IPS-18c (cell line): ENCODE data around the gene FAR1.

Experiments
- H3K4me3 ChIP-seq: 2 replicates; pipeline ENCODE4 v1.7.0; 2013; ENCODE audit warnings: low read depth, mild to moderate bottlenecking, low read length, moderate library complexity; ENCODE audit not compliant: insufficient read depth
- H3K9me3 ChIP-seq: one replicate; pipeline ENCODE4 v1.6.1; 2013; ENCODE audit warnings: mild to moderate bottlenecking, low read length, moderate library complexity; ENCODE audit not compliant: control insufficient read depth, insufficient read depth

The FAR1 gene

DNA sequence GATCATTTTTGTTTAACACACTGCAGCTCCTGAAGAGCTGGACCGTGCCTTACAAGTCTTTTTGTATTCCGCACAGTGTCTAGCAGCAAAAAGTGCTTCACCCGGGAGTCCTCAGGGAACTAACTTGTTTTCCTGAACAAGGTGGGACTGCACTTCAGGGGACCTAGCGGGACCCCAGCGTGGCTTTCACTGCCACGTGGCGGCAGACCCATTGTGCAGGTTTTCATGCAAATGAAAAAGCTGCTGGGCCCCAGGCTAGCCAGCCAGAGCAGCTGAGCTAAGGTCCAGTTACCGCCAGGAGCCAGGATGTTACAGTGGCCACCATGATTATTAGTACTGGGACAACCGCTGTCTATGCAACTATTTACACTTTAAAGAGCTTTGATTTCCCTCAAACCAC lies 90.6 kb downstream of the FAR1 start:
- Histone ChIP-seq H3K9me3 (no peaks in the 10 kb centered on the region), H3K4me3 (no peak overlapping the region)

DNA sequence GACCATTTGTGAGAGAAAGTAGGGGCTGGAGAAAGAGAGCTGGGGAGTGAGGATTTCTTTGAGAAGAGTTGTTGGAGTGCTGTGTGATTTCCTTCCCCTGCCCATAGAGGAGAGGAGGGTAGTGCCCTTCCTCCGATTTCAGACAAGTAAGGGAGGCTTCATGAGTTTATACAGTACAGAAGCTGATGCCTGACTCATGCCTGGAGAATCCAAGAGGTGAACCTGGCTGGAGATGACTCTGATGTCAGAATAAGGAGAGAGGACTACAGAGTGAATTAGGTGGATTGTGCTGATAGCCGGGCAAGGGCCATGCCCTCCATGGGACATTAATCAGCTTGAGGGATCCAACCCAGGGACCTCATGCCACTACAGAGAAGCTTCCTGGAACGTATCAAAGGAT lies 91.6 kb downstream of the FAR1 start:
- Histone ChIP-seq H3K9me3 (no peaks in the 10 kb centered on the region), H3K4me3 (no peak overlapping the region)

DNA sequence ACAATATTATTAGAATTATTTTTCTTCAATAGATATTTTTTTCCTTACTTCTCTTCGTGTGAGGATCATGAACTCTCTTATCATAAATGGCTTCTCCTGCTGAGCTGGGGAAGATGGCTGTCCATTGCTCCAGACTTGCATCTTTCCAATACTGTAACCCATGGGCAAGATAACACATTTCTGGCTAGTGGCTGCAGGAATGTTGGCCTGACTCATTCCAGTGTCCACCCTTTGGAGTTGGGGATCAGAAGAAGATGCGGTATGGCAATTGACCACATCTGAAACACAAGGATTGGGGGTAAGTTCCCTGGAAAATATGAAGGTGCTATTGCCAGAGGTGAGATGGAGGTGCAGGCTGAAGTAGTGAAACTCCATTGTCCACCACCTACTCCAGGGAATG lies 92.8 kb downstream of the FAR1 start:
- no peaks in the 10 kb centered on the region for H3K9me3 ChIP-seq
- no peak overlapping the region for H3K4me3 ChIP-seq

DNA sequence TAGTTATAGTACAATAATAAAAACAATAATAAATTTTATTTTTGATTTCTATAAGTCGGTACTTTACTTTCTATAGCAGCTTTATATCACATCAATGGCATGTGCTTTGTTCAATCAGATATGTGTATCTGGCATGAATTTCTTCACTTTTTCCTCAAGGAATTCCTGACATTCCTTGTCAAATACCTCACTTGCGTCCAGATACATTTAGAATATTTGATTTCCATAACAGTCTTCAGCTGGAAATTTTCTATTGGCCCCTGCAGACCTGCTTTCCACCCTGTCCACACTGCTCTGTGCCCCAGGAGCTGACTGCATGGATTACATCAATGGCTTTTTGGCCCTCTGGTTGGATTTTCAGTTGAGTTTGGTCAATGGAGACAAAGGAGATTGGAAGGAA lies 93.2 kb downstream of the FAR1 start:
- Histone ChIP-seq H3K9me3 (no peaks in the 10 kb centered on the region), H3K4me3 (no peak overlapping the region)

DNA sequence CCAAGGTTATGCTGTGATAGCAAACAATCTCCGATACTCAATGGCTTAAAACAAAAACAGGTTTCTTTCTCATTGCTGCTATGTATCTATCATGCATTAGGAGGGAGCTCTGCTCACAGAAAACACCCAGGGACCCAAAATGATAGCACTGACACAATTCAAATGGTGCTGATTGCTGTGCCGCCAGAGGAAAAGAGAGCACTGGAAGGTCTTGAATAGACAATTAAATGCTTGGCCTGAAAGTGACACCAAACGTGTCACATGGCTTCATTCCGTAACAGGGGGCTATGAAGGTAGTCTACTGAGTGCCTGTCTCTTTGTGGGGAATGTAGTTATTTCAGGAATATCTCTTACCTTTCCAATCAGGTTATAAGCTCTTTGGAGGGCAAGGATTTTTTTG lies 94.2 kb downstream of the FAR1 start:
- H3K9me3 ChIP-seq, result no peaks in the 10 kb centered on the region
- H3K4me3 ChIP-seq, result no peak overlapping the region

DNA sequence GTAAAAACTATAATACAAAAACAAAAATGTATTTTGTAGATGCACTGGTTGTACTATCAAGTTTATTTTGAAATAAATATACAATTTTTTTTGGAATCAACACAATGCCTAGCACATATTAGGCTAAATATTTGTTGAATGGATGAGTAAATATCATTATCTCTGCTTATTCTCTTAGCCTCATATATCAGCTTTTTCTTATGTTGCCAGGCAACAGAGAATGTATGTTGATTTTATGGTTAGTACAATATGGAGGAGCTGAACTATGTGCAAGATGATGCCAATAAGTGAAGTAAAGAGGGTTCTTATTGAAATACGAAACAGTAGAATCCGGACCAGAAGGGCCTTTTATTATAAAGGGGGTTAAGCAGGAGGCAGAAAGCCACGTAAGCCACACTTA lies 94.9 kb downstream of the FAR1 start:
- Histone ChIP-seq H3K4me3 (no peak overlapping the region), H3K9me3 (no peaks in the 10 kb centered on the region)

DNA sequence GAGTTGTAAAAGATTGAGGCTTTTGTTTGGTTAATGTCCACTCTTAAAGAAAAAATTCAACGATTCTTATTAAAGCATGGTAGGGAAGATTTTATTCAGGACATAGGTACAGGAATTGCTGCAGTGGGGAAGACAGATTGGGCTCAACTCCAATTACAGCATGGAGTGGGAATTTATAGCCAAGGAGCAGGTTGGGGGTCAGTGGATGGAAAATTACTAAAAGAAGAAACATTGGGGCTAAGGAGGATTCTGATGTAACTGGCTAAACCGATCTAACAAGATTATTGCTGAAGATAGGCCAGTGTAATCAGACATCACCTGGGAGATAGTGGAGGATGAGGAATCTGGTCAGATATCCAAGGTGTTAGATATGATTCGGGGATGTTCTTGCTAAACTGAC lies 97.4 kb downstream of the FAR1 start:
- H3K4me3 ChIP-seq, result no peak overlapping the region
- no peaks in the 10 kb centered on the region for H3K9me3 ChIP-seq

DNA sequence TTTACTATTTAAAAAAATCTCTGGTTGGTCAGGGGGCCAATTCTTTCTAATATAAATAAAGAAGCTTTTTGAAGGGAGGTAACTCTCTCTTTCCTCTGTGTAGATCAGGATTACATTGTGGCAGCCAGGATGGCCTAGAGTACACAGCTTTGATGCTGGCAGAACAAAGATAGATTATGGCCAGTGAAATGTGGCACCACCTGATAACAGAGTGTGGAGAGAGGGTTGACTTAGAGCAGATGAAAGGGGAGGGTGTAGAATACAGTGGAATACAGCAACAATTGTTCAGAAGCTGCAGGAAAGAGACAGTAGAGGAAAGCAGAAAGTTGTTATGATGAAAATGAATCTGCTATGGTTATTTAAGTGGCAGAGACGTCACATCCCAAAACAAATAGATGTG lies 99.0 kb downstream of the FAR1 start:
- Histone ChIP-seq H3K4me3 (no peak overlapping the region), H3K9me3 (no peaks in the 10 kb centered on the region)

DNA sequence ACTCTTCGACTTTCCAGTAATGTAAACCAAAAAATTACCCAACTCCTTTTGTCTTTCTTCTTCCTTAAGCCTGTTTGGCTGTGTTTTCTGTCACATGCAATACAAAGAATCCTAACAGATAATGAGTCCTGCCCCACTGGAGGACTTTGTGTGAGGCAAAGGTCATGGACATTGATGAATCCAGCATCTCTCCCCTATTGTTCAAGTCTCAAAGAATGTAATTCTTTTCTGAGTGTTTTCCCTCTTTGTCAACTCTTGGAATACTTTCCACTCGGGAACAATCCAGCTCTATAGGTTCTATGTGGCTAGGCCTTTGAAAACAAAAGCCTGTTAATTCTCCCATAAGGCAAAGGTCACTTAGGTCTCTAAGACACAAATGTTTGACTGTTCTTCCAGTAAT lies 100.7 kb downstream of the FAR1 start:
- Histone ChIP-seq H3K9me3 (no peaks in the 10 kb centered on the region), H3K4me3 (no peak overlapping the region)

DNA sequence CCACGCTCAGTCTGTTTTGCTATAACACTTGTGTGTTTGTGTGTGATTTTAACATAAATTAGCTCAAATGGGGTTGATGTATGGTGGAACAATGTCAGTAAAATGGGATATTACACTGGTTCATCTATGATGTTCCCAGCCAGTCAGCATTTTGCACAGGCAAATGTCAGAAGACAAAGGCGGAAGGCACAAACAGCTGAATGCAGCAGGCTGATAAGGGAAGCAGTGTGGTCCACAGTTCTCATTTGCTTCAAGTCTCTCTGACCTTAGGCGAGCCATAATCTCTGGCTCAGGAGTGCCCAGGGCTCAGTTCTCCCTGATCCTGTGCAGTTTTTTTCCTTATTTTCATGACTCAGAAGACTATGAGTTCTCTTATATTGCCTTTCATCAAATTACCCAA lies 102.7 kb downstream of the FAR1 start:
- no peak overlapping the region for H3K4me3 ChIP-seq
- no peaks in the 10 kb centered on the region for H3K9me3 ChIP-seq

DNA sequence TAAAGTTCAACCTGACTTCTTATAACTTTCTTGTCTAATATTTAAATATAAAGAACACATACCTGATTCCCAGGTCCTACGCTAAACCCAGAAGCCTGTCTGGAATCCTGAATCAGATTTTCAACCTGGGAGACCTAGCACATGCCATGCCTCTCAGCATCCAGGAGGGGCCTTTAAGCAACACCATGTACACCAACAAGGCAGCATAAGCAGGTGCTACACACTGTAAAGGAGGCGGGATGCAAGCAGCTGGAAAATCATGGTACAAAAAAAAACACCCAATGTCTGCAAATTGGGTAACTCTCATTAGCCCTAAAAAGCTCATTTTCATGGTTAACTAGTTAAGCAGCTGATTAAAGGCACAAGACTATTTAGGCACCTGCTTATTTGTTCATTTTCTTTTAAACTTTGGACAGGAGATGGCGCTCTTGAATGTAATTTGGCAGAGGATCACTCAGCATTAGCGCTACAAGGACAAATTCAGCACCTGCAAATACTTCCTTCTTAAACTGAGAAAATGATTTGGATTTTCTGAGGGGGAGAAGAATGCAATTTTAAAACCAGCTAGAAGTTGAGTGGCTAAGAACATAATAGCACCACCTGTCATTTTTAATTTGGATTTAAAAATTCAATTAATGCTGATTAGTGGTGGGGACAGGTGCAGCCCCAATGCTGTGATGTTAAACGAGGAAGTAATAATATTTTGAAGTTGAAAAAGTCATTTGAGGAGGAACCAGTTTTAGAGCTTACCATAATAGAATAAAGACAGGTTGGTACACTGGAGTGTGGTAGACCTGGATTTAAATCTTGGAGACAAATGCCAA lies 104.0 kb downstream of the FAR1 start:
- Histone ChIP-seq H3K4me3 (no peak overlapping the region), H3K9me3 (no peaks in the 10 kb centered on the region)

DNA sequence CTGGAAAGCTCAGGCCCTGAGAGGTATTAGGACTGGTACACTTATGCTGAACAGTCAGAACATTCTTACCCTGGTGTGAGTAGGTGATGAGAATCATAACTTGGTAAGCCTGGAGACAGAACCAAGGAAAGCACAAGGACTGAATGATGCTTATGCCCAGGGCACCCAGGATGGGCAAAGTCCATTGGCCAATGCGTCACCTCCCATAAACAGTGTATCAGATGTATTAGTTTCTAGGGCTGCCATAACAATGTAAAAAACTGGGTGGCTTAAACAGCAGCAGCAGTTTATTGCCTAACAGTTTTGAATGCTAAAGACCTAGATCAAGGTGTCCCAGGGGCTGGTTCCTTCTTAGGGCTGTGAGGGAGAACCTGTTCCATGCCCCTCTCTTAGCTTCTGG lies 107.0 kb downstream of the FAR1 start:
- Histone ChIP-seq H3K4me3 (no peak overlapping the region), H3K9me3 (no peaks in the 10 kb centered on the region)

DNA sequence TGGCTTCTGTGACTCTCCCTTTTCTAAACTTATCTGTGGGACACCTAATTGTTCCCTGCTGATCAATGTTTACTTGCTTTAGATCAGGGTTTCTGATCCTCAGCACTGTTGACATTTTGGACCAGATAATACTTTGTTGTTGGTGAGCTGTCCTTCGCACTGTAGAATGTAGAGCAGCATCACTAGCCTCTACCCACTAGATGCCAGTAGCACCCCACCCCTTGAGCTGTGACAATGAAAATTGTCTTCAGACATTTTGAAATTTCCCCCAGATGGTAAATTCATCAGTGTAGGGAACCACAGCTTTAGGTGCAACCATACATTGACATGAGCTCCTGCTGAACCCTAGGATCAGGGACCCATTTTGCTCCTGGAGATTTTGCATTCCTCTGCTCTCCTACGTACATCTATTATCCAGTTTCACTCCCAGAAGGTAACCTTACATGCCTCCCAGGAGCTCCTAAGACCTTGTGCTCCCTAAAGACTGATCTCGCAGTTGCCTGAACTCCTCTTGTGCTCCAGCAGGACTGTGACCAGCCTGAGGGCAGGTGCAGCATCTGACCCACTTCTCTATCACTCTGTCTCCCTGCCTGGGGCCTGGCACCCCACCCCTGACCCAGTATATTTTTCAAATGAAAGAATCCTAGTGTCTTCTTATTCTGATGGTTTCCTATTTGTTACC lies 107.8 kb downstream of the FAR1 start:
- Histone ChIP-seq H3K4me3 (no peak overlapping the region), H3K9me3 (no peaks in the 10 kb centered on the region)

DNA sequence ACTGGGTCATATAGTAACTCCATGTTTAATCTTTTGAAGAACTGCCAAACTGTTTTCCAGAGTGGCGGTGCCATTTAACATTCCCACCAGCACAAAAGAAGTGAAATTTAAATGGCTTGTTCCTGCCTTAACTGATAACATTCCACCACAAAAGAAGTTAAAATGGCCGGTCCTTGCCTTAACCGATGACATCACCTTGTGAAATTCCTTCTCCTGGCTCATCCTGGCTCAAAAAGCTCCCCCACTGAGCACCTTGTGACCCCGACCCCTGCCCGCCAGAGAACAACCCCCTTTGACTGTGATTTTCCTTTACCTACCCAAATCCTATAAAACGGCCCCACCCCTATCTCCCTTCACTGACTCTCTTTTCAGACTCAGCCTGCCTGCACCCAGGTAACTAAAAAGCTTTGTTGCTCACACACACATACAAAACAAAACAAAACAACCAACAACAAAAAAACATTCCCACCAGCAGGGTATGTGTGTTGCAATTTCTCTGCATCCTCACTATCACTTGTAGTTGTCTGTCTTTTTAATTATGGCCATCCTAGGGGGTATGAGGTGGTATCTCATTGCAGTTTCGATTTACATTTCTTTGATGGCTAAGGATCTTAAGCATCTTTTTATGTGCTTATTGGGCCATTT lies 109.0 kb downstream of the FAR1 start:
- no peak overlapping the region for H3K4me3 ChIP-seq

DNA sequence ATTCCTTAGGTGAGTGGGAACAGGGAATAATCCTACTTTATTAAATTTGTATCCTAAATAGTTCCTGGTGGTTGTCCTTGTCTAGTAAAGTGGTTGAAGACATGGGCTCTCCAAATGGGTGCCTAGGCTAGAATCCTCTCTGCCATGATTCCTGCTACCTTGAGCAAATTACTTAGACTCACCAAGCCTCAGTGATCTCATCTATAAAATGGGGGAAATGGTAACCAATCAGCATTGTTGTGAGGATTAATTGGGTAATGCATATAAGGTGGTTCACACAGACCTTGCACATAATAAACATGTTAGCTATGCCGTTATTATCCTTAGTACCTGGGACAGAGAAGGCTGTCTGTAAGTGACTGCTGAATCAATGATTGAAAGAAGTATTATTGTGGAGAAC lies 109.9 kb downstream of the FAR1 start:
- Histone ChIP-seq H3K9me3 (no peaks in the 10 kb centered on the region), H3K4me3 (no peak overlapping the region)

More for the DNA sequence above, 109.0 kb downstream of the FAR1 start:
- no peaks in the 10 kb centered on the region for H3K9me3 ChIP-seq

DNA sequence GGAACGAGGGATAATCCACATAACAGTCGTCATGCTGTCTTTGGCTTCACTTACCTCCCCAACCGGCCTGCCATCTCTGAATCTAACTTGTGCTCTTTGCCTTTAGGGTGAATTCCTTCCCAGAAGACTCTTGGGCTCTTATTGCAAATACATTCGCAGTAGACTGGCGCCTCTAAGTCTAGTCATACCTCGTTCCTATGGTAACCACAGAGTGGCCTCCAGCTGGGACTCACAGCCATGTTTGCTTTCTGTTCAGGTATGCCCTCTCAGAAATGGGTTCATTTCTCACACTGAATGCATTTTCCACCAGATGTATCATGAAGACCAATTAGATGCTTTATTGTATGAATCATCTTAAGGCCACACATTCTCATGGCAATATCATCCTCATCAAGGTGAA lies 112.7 kb downstream of the FAR1 start:
- no peaks in the 10 kb centered on the region for H3K9me3 ChIP-seq
- no peak overlapping the region for H3K4me3 ChIP-seq
